Retinal pigment epithelial cell (primary cell): ENCODE data around the gene IFT88.

Source experiments
- DNase-seq: peaks from one replicate; pipeline ENCODE4 v3.0.0-alpha.2; 2010; ENCODE audit warnings: low read depth
- H3K4me3 ChIP-seq: 2 replicates; pipeline ENCODE4 v1.5.1; 2011; ENCODE audit warnings: mild to moderate bottlenecking, low read length, control low read depth, moderate library complexity
- TF ChIP-seq, protein P1 (sequence below): conservative IDR thresholded peaks from 2 replicates; pipeline ENCODE4 v1.5.1; 2011; ENCODE audit warnings: low read depth, low read length, control low read depth, inconsistent platforms

Gene IFT88

DNA sequence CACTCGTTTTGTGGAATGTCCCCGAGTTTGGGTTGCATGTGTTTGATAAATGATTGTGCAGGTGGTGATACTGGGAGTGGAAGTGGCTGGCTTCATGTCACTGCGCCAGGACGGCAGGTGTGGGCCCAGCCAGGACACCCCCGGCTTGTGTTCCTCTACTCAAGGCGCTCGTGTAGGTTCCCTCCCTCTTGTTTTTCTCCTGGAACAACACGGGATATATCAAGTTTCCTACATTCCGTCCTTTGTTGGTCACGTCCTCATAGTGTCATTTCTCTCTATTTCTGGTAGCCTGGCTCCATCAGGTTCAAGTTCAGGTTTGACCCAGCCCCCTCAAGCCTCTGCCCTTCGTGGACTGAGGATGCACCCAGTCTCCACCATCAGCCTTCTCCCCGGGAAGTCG is 152.8 kb downstream of the IFT88 start:
- TF ChIP-seq, protein P1, sequence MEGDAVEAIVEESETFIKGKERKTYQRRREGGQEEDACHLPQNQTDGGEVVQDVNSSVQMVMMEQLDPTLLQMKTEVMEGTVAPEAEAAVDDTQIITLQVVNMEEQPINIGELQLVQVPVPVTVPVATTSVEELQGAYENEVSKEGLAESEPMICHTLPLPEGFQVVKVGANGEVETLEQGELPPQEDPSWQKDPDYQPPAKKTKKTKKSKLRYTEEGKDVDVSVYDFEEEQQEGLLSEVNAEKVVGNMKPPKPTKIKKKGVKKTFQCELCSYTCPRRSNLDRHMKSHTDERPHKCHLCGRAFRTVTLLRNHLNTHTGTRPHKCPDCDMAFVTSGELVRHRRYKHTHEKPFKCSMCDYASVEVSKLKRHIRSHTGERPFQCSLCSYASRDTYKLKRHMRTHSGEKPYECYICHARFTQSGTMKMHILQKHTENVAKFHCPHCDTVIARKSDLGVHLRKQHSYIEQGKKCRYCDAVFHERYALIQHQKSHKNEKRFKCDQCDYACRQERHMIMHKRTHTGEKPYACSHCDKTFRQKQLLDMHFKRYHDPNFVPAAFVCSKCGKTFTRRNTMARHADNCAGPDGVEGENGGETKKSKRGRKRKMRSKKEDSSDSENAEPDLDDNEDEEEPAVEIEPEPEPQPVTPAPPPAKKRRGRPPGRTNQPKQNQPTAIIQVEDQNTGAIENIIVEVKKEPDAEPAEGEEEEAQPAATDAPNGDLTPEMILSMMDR: no peak
- no peak for DNase-seq
- H3K4me3 ChIP-seq: no peak overlapping the region

DNA sequence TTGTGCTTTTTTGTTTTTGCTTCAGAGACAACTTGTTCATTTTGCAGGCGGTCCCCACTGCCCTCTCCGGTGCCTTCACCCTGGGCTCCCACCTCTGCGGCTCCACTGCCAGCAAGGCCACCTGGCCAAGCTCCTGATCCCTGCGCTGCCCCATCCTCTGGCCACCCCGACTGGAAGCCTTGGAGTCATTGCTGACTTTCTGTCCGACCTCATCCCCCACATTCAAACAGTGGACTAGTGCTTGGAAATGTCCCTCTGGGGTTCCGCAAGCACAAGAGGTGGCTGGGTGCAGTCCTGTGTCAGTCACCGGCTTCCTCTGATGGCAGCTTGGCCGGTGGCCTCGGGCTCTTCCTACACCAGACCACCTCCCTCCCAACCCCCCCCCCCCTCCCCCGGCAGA is 153.5 kb downstream of the IFT88 start:
- TF ChIP-seq, protein P1: no peak
- no peak overlapping the region for H3K4me3 ChIP-seq
- DNase-seq: no peak

DNA sequence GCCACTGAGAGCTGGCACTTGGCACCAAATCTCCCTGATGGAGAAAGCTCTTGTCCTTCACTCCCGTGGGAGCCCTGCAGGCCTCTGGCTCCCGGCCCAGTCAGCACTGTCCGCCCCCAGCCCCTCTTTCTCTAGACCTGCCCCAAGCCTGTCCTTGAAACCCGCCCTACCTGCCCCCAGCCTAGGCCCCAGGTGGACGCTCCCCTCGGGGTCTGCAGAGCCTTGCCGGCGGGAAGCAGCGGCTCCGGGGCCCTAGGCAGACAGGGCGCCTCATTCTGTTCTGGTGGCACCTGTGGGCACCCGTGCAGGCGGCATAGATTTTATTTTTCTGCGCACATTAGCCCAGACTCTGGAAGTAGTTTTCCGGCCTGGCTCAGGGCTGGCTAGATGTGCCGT is 154.1 kb downstream of the IFT88 start:
- TF ChIP-seq, protein P1: no peak
- no peak overlapping the region for H3K4me3 ChIP-seq
- DNase-seq: no peak

DNA sequence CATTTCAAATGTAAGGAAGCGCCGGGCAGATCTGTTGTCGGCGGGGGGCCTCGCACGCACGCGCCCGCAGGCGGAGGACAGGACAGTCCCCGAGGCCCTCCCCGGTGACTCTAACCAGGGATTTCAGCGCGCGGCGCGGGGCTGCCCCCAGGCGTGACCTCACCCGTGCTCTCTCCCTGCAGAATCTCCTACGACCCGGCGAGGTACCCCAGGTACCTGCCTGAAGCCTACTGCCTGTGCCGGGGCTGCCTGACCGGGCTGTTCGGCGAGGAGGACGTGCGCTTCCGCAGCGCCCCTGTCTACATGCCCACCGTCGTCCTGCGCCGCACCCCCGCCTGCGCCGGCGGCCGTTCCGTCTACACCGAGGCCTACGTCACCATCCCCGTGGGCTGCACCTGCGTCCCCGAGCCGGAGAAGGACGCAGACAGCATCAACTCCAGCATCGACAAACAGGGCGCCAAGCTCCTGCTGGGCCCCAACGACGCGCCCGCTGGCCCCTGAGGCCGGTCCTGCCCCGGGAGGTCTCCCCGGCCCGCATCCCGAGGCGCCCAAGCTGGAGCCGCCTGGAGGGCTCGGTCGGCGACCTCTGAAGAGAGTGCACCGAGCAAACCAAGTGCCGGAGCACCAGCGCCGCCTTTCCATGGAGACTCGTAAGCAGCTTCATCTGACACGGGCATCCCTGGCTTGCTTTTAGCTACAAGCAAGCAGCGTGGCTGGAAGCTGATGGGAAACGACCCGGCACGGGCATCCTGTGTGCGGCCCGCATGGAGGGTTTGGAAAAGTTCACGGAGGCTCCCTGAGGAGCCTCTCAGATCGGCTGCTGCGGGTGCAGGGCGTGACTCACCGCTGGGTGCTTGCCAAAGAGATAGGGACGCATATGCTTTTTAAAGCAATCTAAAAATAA is 154.7 kb downstream of the IFT88 start:
- H3K4me3 ChIP-seq: peak overlapping the region; percentile 35
- TF ChIP-seq, protein P1: peak; percentile 13
- peak; percentile 30 for DNase-seq

DNA sequence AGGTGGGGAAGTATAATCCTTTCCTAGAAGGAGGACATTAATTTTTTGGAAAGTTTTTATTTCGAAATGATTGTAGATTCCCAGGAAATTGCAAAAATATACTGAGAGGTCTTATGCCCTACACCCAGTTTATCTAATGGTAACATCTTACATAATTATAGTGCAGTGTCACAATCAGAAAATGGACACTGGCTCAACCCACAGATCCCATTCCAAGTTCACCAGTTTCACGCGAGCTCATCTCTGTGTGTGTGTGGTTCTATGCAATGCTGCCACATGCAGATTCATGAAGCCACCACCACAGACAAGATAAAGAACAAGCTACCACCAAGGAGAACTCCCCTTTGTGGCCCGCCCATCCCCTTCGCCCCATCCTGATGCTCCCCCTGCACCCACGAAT is 160.9 kb downstream of the IFT88 start:
- TF ChIP-seq, protein P1: no peak
- H3K4me3 ChIP-seq: no peak overlapping the region
- DNase-seq: no peak

DNA sequence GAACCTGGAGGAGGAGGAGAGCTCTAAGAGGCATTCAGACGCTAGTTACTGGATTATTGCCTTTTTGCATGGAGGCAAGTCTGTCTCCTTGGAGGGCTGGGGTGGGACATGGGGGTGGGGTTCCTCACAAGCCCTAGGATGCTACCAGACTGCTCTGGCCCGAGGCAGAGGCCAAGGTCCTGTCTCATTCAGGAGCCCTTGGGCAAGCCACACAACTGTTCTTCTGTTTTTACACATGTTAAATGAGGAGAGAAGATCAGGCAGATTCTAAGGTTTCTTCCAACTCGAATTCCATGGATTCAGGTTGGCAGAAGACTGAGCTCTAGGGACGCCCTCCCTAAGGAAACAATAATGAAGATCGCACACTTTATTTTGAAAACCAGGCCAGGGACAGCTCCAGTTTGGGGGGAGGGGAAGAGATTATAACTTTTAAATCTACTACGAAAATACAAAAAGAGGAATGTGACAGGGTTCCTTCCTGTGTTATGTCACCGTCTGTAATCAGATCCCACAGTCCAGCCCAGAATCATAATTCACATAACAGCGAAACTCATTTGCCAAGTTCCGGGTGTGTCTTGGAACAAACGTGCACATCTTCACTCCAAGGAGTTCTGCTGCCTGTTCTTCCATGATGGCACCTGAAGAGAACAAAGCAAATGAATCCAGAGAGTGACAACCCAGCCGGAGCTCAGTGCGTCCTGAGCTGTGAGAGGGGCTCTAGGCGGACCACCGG is 161.8 kb downstream of the IFT88 start:
- TF ChIP-seq, protein P1: no peak
- no peak overlapping the region for H3K4me3 ChIP-seq
- no peak for DNase-seq
